OCI-LY1 (cell line): ENCODE measurements around the gene WBP2NL.

Experiments used
- H2AFZ ChIP-seq: fragments of 200-600 bp; sonication (generic), shearing (Covaris generic); 2 replicates; pipeline ENCODE4 v1.6.0; 2014; ENCODE audit warnings: antibody characterized with exemption, mild to moderate bottlenecking, low read length
- H3F3A ChIP-seq: fragments of 200-600 bp; sonication (generic), shearing (Covaris generic); 2 replicates; pipeline ENCODE4 v1.6.0; 2014; ENCODE audit warnings: mild to moderate bottlenecking, antibody characterized with exemption, low read length, moderate library complexity; ENCODE audit not compliant: insufficient read depth
- H3K27ac ChIP-seq: fragments of 200-600 bp; sonication (generic); 2 replicates; pipeline ENCODE4 v1.5.1; 2014; ENCODE audit warnings: low read length, mixed run types, mild to moderate bottlenecking, low read depth; ENCODE audit not compliant: poor library complexity, severe bottlenecking
- H3K27me3 ChIP-seq: fragments of 200-600 bp; sonication (generic); 2 replicates; pipeline ENCODE4 v1.6.0; 2014; ENCODE audit warnings: antibody characterized with exemption, mild to moderate bottlenecking, low read length, moderate library complexity; ENCODE audit not compliant: insufficient read depth
- H3K36me3 ChIP-seq: fragments of 200-600 bp; sonication (generic); 2 replicates; pipeline ENCODE4 v1.6.1; 2014; ENCODE audit warnings: mild to moderate bottlenecking, antibody characterized with exemption, low read length, moderate library complexity, mixed read lengths; ENCODE audit not compliant: insufficient read depth
- H3K4me1 ChIP-seq: fragments of 200-600 bp; sonication (generic); 2 replicates; pipeline ENCODE4 v1.5.1; 2014; ENCODE audit warnings: mild to moderate bottlenecking, low read length, moderate library complexity; ENCODE audit not compliant: insufficient read depth, severe bottlenecking
- H3K4me2 ChIP-seq: fragments of 200-600 bp; sonication (generic), shearing (Covaris generic); 2 replicates; pipeline ENCODE4 v1.6.1; 2014; ENCODE audit warnings: low read length
- H3K4me3 ChIP-seq: fragments of 200-600 bp; sonication (generic); 2 replicates; pipeline ENCODE4 v1.5.1; 2014; ENCODE audit warnings: low read length, low read depth, mild to moderate bottlenecking, mixed read lengths; ENCODE audit not compliant: poor library complexity, severe bottlenecking
- H3K79me2 ChIP-seq: fragments of 200-600 bp; shearing (Covaris generic); 2 replicates; pipeline ENCODE4 v1.6.1; 2016; ENCODE audit warnings: mixed run types, low read length, mixed read lengths; ENCODE audit not compliant: insufficient read depth
- H3K9ac ChIP-seq: fragments of 200-600 bp; sonication (generic), shearing (Covaris generic); 2 replicates; pipeline ENCODE4 v1.6.1; 2014; ENCODE audit warnings: mild to moderate bottlenecking, low read length, mixed read lengths
- H3K9me2 ChIP-seq: fragments of 200-600 bp; sonication (generic), shearing (Covaris generic); 2 replicates; pipeline ENCODE4 v1.6.1; 2014; ENCODE audit warnings: low read depth, mild to moderate bottlenecking, low read length, mixed read lengths
- H3K9me3 ChIP-seq: fragments of 200-600 bp; shearing (Covaris generic); 2 replicates; pipeline ENCODE4 v1.6.1; 2014; ENCODE audit warnings: low read length, mixed read lengths
- H4K20me1 ChIP-seq: fragments of 200-600 bp; sonication (generic), shearing (Covaris generic); 2 replicates; pipeline ENCODE4 v1.6.0; 2016; ENCODE audit warnings: mild to moderate bottlenecking, low read length; ENCODE audit not compliant: insufficient read depth
- CTCF ChIP-seq: fragments of 200-600 bp; sonication (generic), shearing (Covaris generic); IDR thresholded peaks from 2 replicates; pipeline ENCODE4 v1.5.1; 2017; ENCODE audit warnings: mild to moderate bottlenecking, antibody characterized with exemption, low read length, moderate library complexity, mixed read lengths
- EZH2 ChIP-seq: fragments of 200-600 bp; sonication (generic), shearing (Covaris generic); IDR thresholded peaks from 2 replicates; pipeline ENCODE4 v1.8.0; 2017; ENCODE audit warnings: borderline replicate concordance, mixed run types, mild to moderate bottlenecking, antibody characterized with exemption, low read length, moderate library complexity, mixed read lengths

The WBP2NL gene

GRCh38 chr22:42065438-42066125 is 67.0 kb downstream of the WBP2NL start:
- no peak overlapping the region for H3K9ac ChIP-seq
- peaks cover 10% of the 10 kb centered on the region for H3K4me1 ChIP-seq
- H3K27ac ChIP-seq, result no peak overlapping the region
- H3K79me2 ChIP-seq, result no peaks in the 10 kb centered on the region
- H3K4me3 ChIP-seq, result no peak overlapping the region
- no peak overlapping the region for H3K4me2 ChIP-seq
- no peaks in the 10 kb centered on the region for H3K27me3 ChIP-seq
- peaks cover 34% of the 10 kb centered on the region for H3K36me3 ChIP-seq
- H3F3A ChIP-seq, result no peaks in the 10 kb centered on the region
- H2AFZ ChIP-seq, result no peak overlapping the region
- TF ChIP-seq EZH2 (no peak), CTCF (no peak)
- no peaks in the 10 kb centered on the region for H4K20me1 ChIP-seq
- no peaks in the 10 kb centered on the region for H3K9me3 ChIP-seq
- H3K9me2 ChIP-seq, result no peaks in the 10 kb centered on the region

- peaks cover 28% of the 10 kb centered on the region for H3K36me3 ChIP-seq
- no peak overlapping the region for H2AFZ ChIP-seq
- no peak overlapping the region for H3K27ac ChIP-seq
- no peaks in the 10 kb centered on the region for H3F3A ChIP-seq
- H3K27me3 ChIP-seq, result no peaks in the 10 kb centered on the region
- TF ChIP-seq EZH2 (no peak), CTCF (no peak)
- peaks cover 14% of the 10 kb centered on the region for H3K4me1 ChIP-seq
- no peaks in the 10 kb centered on the region for H3K79me2 ChIP-seq
- H3K4me3 ChIP-seq, result no peak overlapping the region
- no peaks in the 10 kb centered on the region for H3K9me2 ChIP-seq
- H4K20me1 ChIP-seq, result no peaks in the 10 kb centered on the region
- H3K9me3 ChIP-seq, result no peaks in the 10 kb centered on the region
- H3K9ac ChIP-seq, result no peak overlapping the region
- no peak overlapping the region for H3K4me2 ChIP-seq
These were observed 67.7 kb downstream of the WBP2NL start for GRCh38 chr22:42066126-42066761.

GRCh38 chr22:42066937-42067336 is 68.3 kb downstream of the WBP2NL start:
- H3K36me3 ChIP-seq, result peaks cover 23% of the 10 kb centered on the region
- TF ChIP-seq CTCF, result no peak
- TF ChIP-seq EZH2, result no peak
- no peak overlapping the region for H3K4me3 ChIP-seq
- no peak overlapping the region for H3K9ac ChIP-seq
- H3K9me2 ChIP-seq, result no peaks in the 10 kb centered on the region
- no peaks in the 10 kb centered on the region for H3F3A ChIP-seq
- no peaks in the 10 kb centered on the region for H3K9me3 ChIP-seq
- no peaks in the 10 kb centered on the region for H3K27me3 ChIP-seq
- no peak overlapping the region for H3K4me2 ChIP-seq
- no peaks in the 10 kb centered on the region for H4K20me1 ChIP-seq
- H2AFZ ChIP-seq, result no peak overlapping the region
- peaks cover 18% of the 10 kb centered on the region for H3K4me1 ChIP-seq
- H3K79me2 ChIP-seq, result no peaks in the 10 kb centered on the region
- H3K27ac ChIP-seq, result no peak overlapping the region
